HepG2 (cell line): ENCODE data around the gene SPTY2D1. TPM values are rescaled to one million over a fixed set of nuclear protein-coding genes. Genes with fewer than 3 reads are reported as not detected.

Experiments used
- AGO2 ChIP-seq: fragments of 200-400 bp; formaldehyde crosslinking; optimal IDR thresholded peaks from 2 replicates; pipeline ENCODE3; 2017; ENCODE audit warnings: mild to moderate bottlenecking, low read depth, low read length, moderate library complexity
- ATF3 ChIP-seq: sonication (generic); formaldehyde crosslinking; IDR thresholded peaks from 2 replicates; pipeline ENCODE4 v1.4.0; 2020; ENCODE audit warnings: missing genetic modification reagents
- CSRNP1 ChIP-seq: sonication (generic); formaldehyde crosslinking; IDR thresholded peaks from 2 replicates; pipeline ENCODE4 v1.8.1; 2023; ENCODE audit warnings: mild to moderate bottlenecking, missing genetic modification reagents
- ELF4 ChIP-seq: sonication (generic); formaldehyde crosslinking; IDR thresholded peaks from 2 replicates; pipeline ENCODE4 v1.5.0; 2020; ENCODE audit warnings: missing genetic modification reagents, mild to moderate bottlenecking, moderate library complexity, borderline replicate concordance
- FOSL1 ChIP-seq: sonication (generic); formaldehyde crosslinking; IDR thresholded peaks from 2 replicates; pipeline ENCODE4 v1.9.0; 2021; ENCODE audit warnings: missing genetic modification reagents, borderline replicate concordance
- FOXA1 ChIP-seq, 2 experiments: fragments of 450-650 bp in 1 of 2; sonication (generic) in 1 of 2; formaldehyde crosslinking in 1 of 2; IDR thresholded peaks; 2 replicates each; pipeline versions ENCODE4 v1.4.0 to v1.6.1; 2016 to 2020; ENCODE audit warnings: missing genetic modification reagents in 1 of 2
- IRF1 ChIP-seq: sonication (generic); formaldehyde crosslinking; IDR thresholded peaks from 2 replicates; pipeline ENCODE4 v1.4.0; 2020; ENCODE audit warnings: low read depth, mild to moderate bottlenecking, missing genetic modification reagents
- MED13 ChIP-seq: sonication (generic); formaldehyde crosslinking; IDR thresholded peaks from 2 replicates; pipeline ENCODE4 v1.5.0; 2020; ENCODE audit warnings: missing genetic modification reagents
- NFRKB ChIP-seq: fragments of 450-650 bp; IDR thresholded peaks from 2 replicates; pipeline ENCODE4 v1.6.1; 2017
- PRPF4 ChIP-seq: fragments of 200-400 bp; formaldehyde crosslinking; IDR thresholded peaks from 2 replicates; pipeline ENCODE4 v1.6.1; 2016; ENCODE audit warnings: low read length, low read depth; ENCODE audit not compliant: poor library complexity, severe bottlenecking
- SIX1 ChIP-seq: sonication (generic); formaldehyde crosslinking; IDR thresholded peaks from 2 replicates; pipeline ENCODE4 v1.4.0; 2020; ENCODE audit warnings: missing genetic modification reagents, borderline replicate concordance
- SNAPC2 ChIP-seq: sonication (generic); formaldehyde crosslinking; IDR thresholded peaks from 2 replicates; pipeline ENCODE4 v1.8.1; 2022; ENCODE audit warnings: mild to moderate bottlenecking, missing genetic modification reagents
- SNAPC4 ChIP-seq: sonication (generic); formaldehyde crosslinking; IDR thresholded peaks from 2 replicates; pipeline ENCODE4 v1.4.0; 2020; ENCODE audit warnings: mild to moderate bottlenecking, missing genetic modification reagents
- SOX6 ChIP-seq, 2 experiments: fragments of 450-650 bp in 1 of 2; sonication (generic) in 1 of 2; formaldehyde crosslinking in 1 of 2; IDR thresholded peaks; 2 replicates each; pipeline versions ENCODE4 v1.4.0 to v1.6.1; 2017 to 2020; ENCODE audit warnings: antibody characterized with exemption in 1 of 2, mild to moderate bottlenecking in 1 of 2, missing genetic modification reagents in 1 of 2
- ZFY ChIP-seq: sonication (generic); formaldehyde crosslinking; IDR thresholded peaks from 2 replicates; pipeline ENCODE4 v1.4.0; 2020; ENCODE audit warnings: missing genetic modification reagents
- ZNF556 ChIP-seq: sonication (generic); formaldehyde crosslinking; IDR thresholded peaks from 2 replicates; pipeline ENCODE4 v1.4.0; 2020; ENCODE audit warnings: mild to moderate bottlenecking, missing genetic modification reagents, borderline replicate concordance
- ZNF616 ChIP-seq: sonication (generic); formaldehyde crosslinking; IDR thresholded peaks from 2 replicates; pipeline ENCODE4 v1.5.0; 2020; ENCODE audit warnings: low read depth, mild to moderate bottlenecking, missing genetic modification reagents
- polyA plus RNA-seq, 8 experiments: library from polyadenylated mRNA; depleted of rRNA in 3 of 8; stranded (reverse) in 7 of 8; unstranded in 1 of 8; fragments of >200 nt; fragmentation: Illumina TruSeq in 4 of 8; extraction: Trizol in 4 of 8; gene quantifications; 2 replicates each; pipeline versions ENCODE4 v1.2.1 to v1.2.3, GENCODE V29; 2011 to 2016; ENCODE audit warnings: low read depth in 4 of 8, missing spikeins in 1 of 8, mixed read lengths in 1 of 8; ENCODE audit not compliant: insufficient read depth in 1 of 8
- total RNA-seq, 5 experiments: library from RNA; depleted of rRNA; stranded (reverse); fragments of >200 nt; fragmentation: Illumina TruSeq; extraction: Trizol; gene quantifications; 2 replicates each; pipeline ENCODE4 v1.2.3, GENCODE V29; 2016; ENCODE audit warnings: low read depth in 1 of 5

The SPTY2D1 gene
- total and polyA plus RNA-seq, 2 of the 13 experiments (the other 11 are each of a cell fraction or from before 2014, with no cell fraction given): 6.9 to 14.8 TPM

- TF ChIP-seq ZNF616 (CRISPR knock-in tag) (peak; percentile 82; the same call in 1 of the 2 replicates), SNAPC2 (CRISPR knock-in tag) (peak; percentile 74; the same call in 1 of the 2 replicates), AGO2 (peak; percentile 37), SNAPC4 (CRISPR knock-in tag) (peak; percentile 73; the same call in 1 of the 2 replicates), CSRNP1 (CRISPR knock-in tag) (no peak; the same call in 1 of the 2 replicates), IRF1 (CRISPR knock-in tag) (no peak), FOSL1 (CRISPR knock-in tag) (no peak), FOXA1 (IDR thresholded peaks at IDR 0.05) (no peak), FOXA1 (CRISPR knock-in tag; IDR thresholded peaks at IDR 0.05) (0 out of 2 replicates have a peak, but pooled peaks have one; percentile 5), MED13 (CRISPR knock-in tag) (no peak), ELF4 (CRISPR knock-in tag) (peak; percentile 61; the same call in 1 of the 2 replicates), NFRKB (no peak), ZNF556 (CRISPR knock-in tag) (peak; percentile 59; the same call in 1 of the 2 replicates), PRPF4 (no peak), ZFY (CRISPR knock-in tag) (peak; percentile 70), SIX1 (CRISPR knock-in tag) (no peak), SOX6 (IDR thresholded peaks at IDR 0.05) (no peak), SOX6 (CRISPR knock-in tag; IDR thresholded peaks at IDR 0.05) (peak; percentile 69), ATF3 (CRISPR knock-in tag) (no peak; the same call in none of the 2 replicates)
Observed at GRCh38 chr11:18634140-18635032, at the start of gene SPTY2D1 (continued).
